Omental fat pad (tissue), 4 donors: ENCODE measurements around the gene KLF2. TPM values are rescaled to one million over a fixed set of nuclear protein-coding genes. Genes with fewer than 3 reads are reported as not detected.

Source experiments
- ATAC-seq: fragments of 150-250 bp; one replicate; pipeline ENCODE4 v1.9.1; 2016; ENCODE audit warnings: mild to moderate bottlenecking, moderate library complexity; ENCODE audit not compliant: low FRiP score
- DNase-seq: peaks from one replicate; pipeline ENCODE4 v3.0.0-alpha.2; 2019; ENCODE audit warnings: low spot score
- total RNA-seq, 4 donors: library from RNA; depleted of rRNA; stranded (reverse); fragments of >200 nt; gene quantifications; one replicate each; pipeline ENCODE4 v1.1.0, GENCODE V29; 2016
- TF ChIP-seq, protein P1 (sequence below), 3 donors: fragments of 450-650 bp; IDR thresholded peaks; one replicate each; pipeline ENCODE4 v1.5.1; 2016 to 2017; ENCODE audit warnings: antibody characterized with exemption in 3 of 3, mild to moderate bottlenecking in 3 of 3, moderate library complexity in 2 of 3

The KLF2 gene
- total RNA-seq, 4 donors from 2014 or later: 61.1 to 160 (median 85.9) TPM

DNA sequence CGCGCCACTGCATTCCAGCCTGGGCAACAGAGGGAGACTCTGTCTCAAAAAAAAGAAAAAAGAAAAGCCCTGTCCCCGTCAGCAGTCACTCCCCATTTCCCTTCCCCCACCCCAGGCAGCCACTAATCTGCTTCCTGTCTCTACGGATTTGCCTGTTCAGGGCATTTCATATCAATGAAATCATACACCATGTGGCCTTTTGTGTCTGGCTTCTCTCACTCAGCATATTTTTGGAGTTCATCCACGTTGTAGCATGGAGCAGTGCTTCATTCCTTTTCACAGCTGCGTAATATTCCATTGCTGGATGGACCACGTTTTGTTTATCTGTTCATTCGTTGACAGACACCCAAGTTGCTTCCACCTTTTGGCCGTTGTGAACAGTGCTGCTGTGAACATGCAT, 36.1 kb upstream of the KLF2 start:
- TF ChIP-seq, protein P1, sequence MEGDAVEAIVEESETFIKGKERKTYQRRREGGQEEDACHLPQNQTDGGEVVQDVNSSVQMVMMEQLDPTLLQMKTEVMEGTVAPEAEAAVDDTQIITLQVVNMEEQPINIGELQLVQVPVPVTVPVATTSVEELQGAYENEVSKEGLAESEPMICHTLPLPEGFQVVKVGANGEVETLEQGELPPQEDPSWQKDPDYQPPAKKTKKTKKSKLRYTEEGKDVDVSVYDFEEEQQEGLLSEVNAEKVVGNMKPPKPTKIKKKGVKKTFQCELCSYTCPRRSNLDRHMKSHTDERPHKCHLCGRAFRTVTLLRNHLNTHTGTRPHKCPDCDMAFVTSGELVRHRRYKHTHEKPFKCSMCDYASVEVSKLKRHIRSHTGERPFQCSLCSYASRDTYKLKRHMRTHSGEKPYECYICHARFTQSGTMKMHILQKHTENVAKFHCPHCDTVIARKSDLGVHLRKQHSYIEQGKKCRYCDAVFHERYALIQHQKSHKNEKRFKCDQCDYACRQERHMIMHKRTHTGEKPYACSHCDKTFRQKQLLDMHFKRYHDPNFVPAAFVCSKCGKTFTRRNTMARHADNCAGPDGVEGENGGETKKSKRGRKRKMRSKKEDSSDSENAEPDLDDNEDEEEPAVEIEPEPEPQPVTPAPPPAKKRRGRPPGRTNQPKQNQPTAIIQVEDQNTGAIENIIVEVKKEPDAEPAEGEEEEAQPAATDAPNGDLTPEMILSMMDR (IDR thresholded peaks at IDR 0.05): no peak
- no peak for ATAC-seq
- no peak for DNase-seq

DNA sequence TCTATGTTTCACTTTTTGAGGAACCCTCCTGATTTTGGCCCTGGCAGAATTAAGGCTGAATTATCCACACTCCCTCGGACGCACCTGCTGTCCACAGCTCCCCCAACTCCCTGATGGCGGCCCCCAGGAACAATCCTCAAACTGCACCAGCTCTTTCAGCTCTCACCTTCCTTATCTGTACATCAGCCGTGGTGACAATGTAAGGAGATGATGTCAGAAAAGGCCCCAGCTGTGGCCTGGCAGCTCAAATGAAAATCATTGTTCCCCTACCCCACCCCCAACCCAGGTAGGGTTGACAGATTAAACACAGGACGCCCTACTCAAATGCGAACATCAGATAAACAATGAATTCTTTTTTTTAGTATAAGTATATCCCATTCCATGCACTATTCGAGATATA, 35.0 kb upstream of the KLF2 start:
- TF ChIP-seq, protein P1 (IDR thresholded peaks at IDR 0.05): no peak
- DNase-seq: no peak
- ATAC-seq: no peak

DNA sequence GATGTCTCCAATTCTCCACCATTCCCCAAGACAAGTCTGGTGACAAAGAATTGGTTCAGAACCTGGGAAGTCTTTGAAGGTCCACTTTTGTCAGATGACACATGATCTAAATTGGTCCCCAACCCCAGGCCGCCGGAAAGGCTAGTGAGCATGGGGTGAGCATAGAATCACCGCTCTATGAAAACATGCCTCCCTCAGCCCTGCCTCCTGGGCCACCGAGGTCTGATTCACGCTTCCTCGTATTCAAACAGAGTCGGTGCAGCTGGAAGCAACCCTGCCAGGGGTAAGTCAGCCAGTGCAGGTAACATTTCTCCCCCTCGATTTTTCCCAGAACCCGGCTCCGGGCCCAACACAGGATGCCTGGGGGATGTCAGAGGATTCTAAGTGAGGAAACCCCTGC, 33.9 kb upstream of the KLF2 start:
- ATAC-seq (no peak), DNase-seq (no peak)
- TF ChIP-seq, protein P1 (IDR thresholded peaks at IDR 0.05): no peak

- TF ChIP-seq, protein P1 (IDR thresholded peaks at IDR 0.05): no peak
- peak; percentile 87 for ATAC-seq
- DNase-seq: peak; percentile 51
Measured at GRCh38 chr19:16293118-16294091, 31.2 kb upstream of the KLF2 start.

GRCh38 chr19:16295057-16295456, 29.6 kb upstream of the KLF2 start:
- ATAC-seq (no peak), DNase-seq (no peak)
- TF ChIP-seq, protein P1 (IDR thresholded peaks at IDR 0.05): no peak

DNA sequence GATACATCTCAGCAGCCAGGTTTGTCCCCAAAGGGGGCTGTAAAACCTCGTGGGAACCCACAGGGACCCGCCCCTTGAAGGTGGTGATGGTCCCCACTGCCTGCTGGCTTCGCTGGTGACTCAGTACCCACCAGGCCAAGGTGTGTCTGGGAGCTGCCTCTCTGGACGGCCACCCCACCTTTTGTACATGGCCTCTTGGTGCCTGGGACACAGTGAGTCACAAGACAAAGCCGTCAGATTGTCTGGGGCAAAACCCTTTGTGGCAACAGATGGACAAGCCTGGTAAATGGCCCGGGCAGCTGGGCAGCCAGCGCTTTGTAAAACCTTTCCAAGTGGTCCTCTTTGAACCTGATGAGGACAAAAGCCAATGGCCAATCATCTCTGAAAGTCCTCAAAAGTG, 27.9 kb upstream of the KLF2 start:
- DNase-seq: no peak
- ATAC-seq: no peak
- TF ChIP-seq, protein P1 (IDR thresholded peaks at IDR 0.05): no peak
